H9 (cell line): Measurements from ENCODE around the gene ATP4A. TPM values are rescaled to one million over a fixed set of nuclear protein-coding genes. Genes with fewer than 3 reads are reported as not detected.

Source experiments
- DNase-seq: peaks from one replicate; pipeline ENCODE4 v3.0.0-alpha.2; 2017
- H2AFZ ChIP-seq: one replicate; pipeline ENCODE4 v1.6.1; 2013; ENCODE audit warnings: mild to moderate bottlenecking, low read length, control low read depth, moderate library complexity
- H2AK5ac ChIP-seq: 2 replicates; pipeline ENCODE4 v1.6.1; 2013; ENCODE audit warnings: low read length, control low read depth, mixed read lengths; ENCODE audit not compliant: insufficient read length
- H2BK120ac ChIP-seq: one replicate; pipeline ENCODE4 v1.6.1; 2013; ENCODE audit warnings: low read depth, mild to moderate bottlenecking, low read length, control low read depth, inconsistent platforms; ENCODE audit not compliant: poor library complexity, severe bottlenecking
- H2BK12ac ChIP-seq: 2 replicates; pipeline ENCODE4 v1.6.1; 2013; ENCODE audit warnings: low read length, control low read depth, mixed read lengths, low read depth; ENCODE audit not compliant: insufficient read length
- H2BK15ac ChIP-seq: 2 replicates; pipeline ENCODE4 v1.6.1; 2013; ENCODE audit warnings: low read depth, low read length, control low read depth
- H2BK20ac ChIP-seq: one replicate; pipeline ENCODE4 v1.6.1; 2013; ENCODE audit warnings: low read depth, mild to moderate bottlenecking, low read length, control low read depth, inconsistent platforms; ENCODE audit not compliant: poor library complexity, severe bottlenecking
- H2BK5ac ChIP-seq: 2 replicates; pipeline ENCODE4 v1.6.1; 2013; ENCODE audit warnings: low read length, control low read depth, mixed read lengths; ENCODE audit not compliant: insufficient read length
- H3K14ac ChIP-seq: 2 replicates; pipeline ENCODE4 v1.6.1; 2013; ENCODE audit warnings: low read length, control low read depth; ENCODE audit not compliant: insufficient read depth
- H3K18ac ChIP-seq: 2 replicates; pipeline ENCODE4 v1.6.1; 2013; ENCODE audit warnings: low read depth, mild to moderate bottlenecking, mixed read lengths, low read length, control low read depth; ENCODE audit not compliant: insufficient read length
- H3K23ac ChIP-seq: 2 replicates; pipeline ENCODE4 v1.6.1; 2013; ENCODE audit warnings: low read length, control low read depth, mixed read lengths, low read depth; ENCODE audit not compliant: insufficient read length
- H3K23me2 ChIP-seq: 2 replicates; pipeline ENCODE4 v1.6.1; 2013; ENCODE audit warnings: low read depth, mild to moderate bottlenecking, mixed read lengths, low read length, control low read depth; ENCODE audit not compliant: insufficient read length, poor library complexity, severe bottlenecking
- H3K27ac ChIP-seq: 2 replicates; pipeline ENCODE4 v1.5.1; 2013; ENCODE audit warnings: low read length, control low read depth, mixed read lengths, low read depth; ENCODE audit not compliant: insufficient read length
- H3K27me3 ChIP-seq: 2 replicates; pipeline ENCODE4 v1.6.1; 2013; ENCODE audit warnings: low read length, control low read depth, inconsistent platforms; ENCODE audit not compliant: insufficient read depth
- H3K4ac ChIP-seq: 2 replicates; pipeline ENCODE4 v1.6.1; 2013; ENCODE audit warnings: low read depth, mild to moderate bottlenecking, control low read depth, inconsistent platforms, low read length, moderate library complexity
- H3K4me1 ChIP-seq: 2 replicates; pipeline ENCODE4 v1.6.1; 2013; ENCODE audit warnings: low read length, control low read depth, inconsistent platforms; ENCODE audit not compliant: insufficient read depth
- H3K4me2 ChIP-seq: 2 replicates; pipeline ENCODE4 v1.6.1; 2013; ENCODE audit warnings: low read length, control low read depth, mixed read lengths; ENCODE audit not compliant: insufficient read length, insufficient read depth
- H3K56ac ChIP-seq: 2 replicates; pipeline ENCODE4 v1.6.1; 2013; ENCODE audit warnings: low read depth, mild to moderate bottlenecking, mixed read lengths, low read length, control low read depth; ENCODE audit not compliant: insufficient read length
- H3K79me1 ChIP-seq: 2 replicates; pipeline ENCODE4 v1.6.1; 2013; ENCODE audit warnings: low read depth, mild to moderate bottlenecking, moderate library complexity, low read length, control low read depth, inconsistent platforms; ENCODE audit not compliant: insufficient read depth, poor library complexity, severe bottlenecking
- H3K79me2 ChIP-seq: 2 replicates; pipeline ENCODE4 v1.6.1; 2013; ENCODE audit warnings: low read length, control low read depth, inconsistent platforms; ENCODE audit not compliant: insufficient read depth
- H3K9ac ChIP-seq: 2 replicates; pipeline ENCODE4 v1.6.1; 2013; ENCODE audit warnings: low read length, control low read depth, mixed read lengths; ENCODE audit not compliant: insufficient read length; ENCODE audit errors: extremely low read depth
- H3K9me3 ChIP-seq: one replicate; pipeline ENCODE4 v1.6.1; 2013; ENCODE audit warnings: low read depth, low read length, inconsistent platforms; ENCODE audit not compliant: control insufficient read depth
- H3T11ph ChIP-seq: one replicate; pipeline ENCODE4 v1.6.1; 2013; ENCODE audit warnings: mild to moderate bottlenecking, low read length, control low read depth, inconsistent platforms
- H4K20me1 ChIP-seq: one replicate; pipeline ENCODE4 v1.6.1; 2013; ENCODE audit not compliant: control insufficient read depth, insufficient read length, insufficient read depth
- H4K5ac ChIP-seq: 2 replicates; pipeline ENCODE4 v1.6.1; 2013; ENCODE audit warnings: low read depth, mild to moderate bottlenecking, mixed read lengths, low read length, control low read depth; ENCODE audit not compliant: insufficient read length
- H4K8ac ChIP-seq: replicated peaks from 2 replicates; pipeline ENCODE4 v1.6.1; 2013; ENCODE audit warnings: low read length, control low read depth, mixed read lengths, low read depth; ENCODE audit not compliant: insufficient read length
- H4K91ac ChIP-seq: 2 replicates; pipeline ENCODE4 v1.6.1; 2013; ENCODE audit warnings: low read depth, mild to moderate bottlenecking, moderate library complexity, mixed read lengths, low read length, control low read depth; ENCODE audit not compliant: insufficient read length
- H3K27ac Mint-ChIP-seq, 3 experiments: 2 replicates in 2 of 3; 3 replicates in 1 of 3; pipeline ENCODE4 v1.8.0; 2020 to 2021; ENCODE audit warnings: mixed read lengths in 3 of 3, mild to moderate bottlenecking in 1 of 3, moderate library complexity in 1 of 3
- H3K27me3 Mint-ChIP-seq: 2 replicates; pipeline ENCODE4 v1.8.0; 2021; ENCODE audit warnings: low read depth, mild to moderate bottlenecking, moderate library complexity, mixed read lengths
- H3K36me3 Mint-ChIP-seq, 3 experiments: 2 replicates in 2 of 3; 3 replicates in 1 of 3; pipeline ENCODE4 v1.8.0; 2020 to 2021; ENCODE audit warnings: low read depth in 3 of 3, mixed read lengths in 3 of 3; ENCODE audit not compliant: insufficient read depth in 1 of 3
- H3K4me1 Mint-ChIP-seq, 2 experiments: 2 replicates each; pipeline ENCODE4 v1.8.0; 2020; ENCODE audit warnings: mixed read lengths in 2 of 2
- H3K4me3 Mint-ChIP-seq, 2 experiments: 2 replicates in 1 of 2; 3 replicates in 1 of 2; pipeline ENCODE4 v1.8.0; 2020 to 2021; ENCODE audit warnings: mild to moderate bottlenecking in 2 of 2, mixed read lengths in 2 of 2, moderate library complexity in 1 of 2
- H3K9me3 Mint-ChIP-seq, 2 experiments: 2 replicates in 1 of 2; 3 replicates in 1 of 2; pipeline ENCODE4 v1.8.0; 2020; ENCODE audit warnings: mild to moderate bottlenecking in 2 of 2, mixed read lengths in 2 of 2, moderate library complexity in 1 of 2
- WGBS: extraction: QIAGEN DNeasy Blood & Tissue Kit; methylation state at CpG from one replicate; pipeline ENCODE4 v1.1.7; 2013; ENCODE audit warnings: missing lambda C conversion rate, low lambda C conversion rate, mixed read lengths; ENCODE audit not compliant: insufficient read length; ENCODE audit errors: extremely low coverage; 5-methylcytosine and 5-hydroxymethylcytosine counted together
- total RNA-seq: library from RNA; stranded (reverse); gene quantifications from 2 replicates; pipeline ENCODE4 v1.2.1, GENCODE V29; 2021
- TF ChIP-seq, protein P1 (sequence below): fragments of 200-600 bp; sonication (generic); conservative IDR thresholded peaks from 3 replicates; pipeline ENCODE4 v1.8.0; 2021; ENCODE audit warnings: antibody characterized with exemption, mild to moderate bottlenecking

Gene ATP4A
- total RNA-seq, 1 experiment from 2014 or later = 0.24 TPM

DNA sequence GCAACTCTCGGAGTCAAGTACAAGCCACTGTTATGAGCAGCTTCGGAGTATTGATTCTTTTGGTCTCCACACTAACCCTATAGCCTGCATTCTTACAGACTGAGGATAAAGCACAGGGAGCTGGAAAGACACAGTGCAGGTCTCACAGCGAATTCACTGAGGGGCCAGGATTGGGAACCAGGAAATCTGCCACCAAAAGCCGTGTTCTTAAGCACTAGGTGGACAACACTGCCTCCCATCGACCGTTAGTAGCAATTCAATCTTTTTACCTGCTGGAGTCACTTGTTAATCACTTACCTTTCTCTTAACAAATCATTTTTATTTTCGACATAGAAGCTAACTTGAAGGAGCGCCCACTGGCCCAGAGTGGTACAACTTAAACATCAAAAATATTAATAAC is 28.8 kb upstream of the ATP4A start:
- H3K4me3 Mint-ChIP-seq = no peak overlapping the region
- H2AFZ ChIP-seq = no peak overlapping the region

More for the DNA sequence above, 28.8 kb upstream of the ATP4A start:
- H3K4me2 ChIP-seq = no peak overlapping the region
- no peak overlapping the region for H3K23ac ChIP-seq
- no peaks in the 10 kb centered on the region for H3K23me2 ChIP-seq
- no peaks in the 10 kb centered on the region for H3K79me2 ChIP-seq
- no peak overlapping the region for H2BK15ac ChIP-seq
- H2BK20ac ChIP-seq = no peak overlapping the region
- H4K8ac ChIP-seq = no peak overlapping the region
- no peak overlapping the region for H3K9ac ChIP-seq
- H2AK5ac ChIP-seq = no peak overlapping the region
- H3K79me1 ChIP-seq = no peaks in the 10 kb centered on the region
- Mint-ChIP-seq H3K27ac (no peak overlapping the region), H3K27me3 (peaks cover 23% of the 10 kb centered on the region), H3K36me3 (no peaks in the 10 kb centered on the region), H3K9me3 (no peaks in the 10 kb centered on the region), H3K4me1 (peaks cover 0 to 2% of the 10 kb centered on the region in 2 experiments; a peak in 1 of 4 replicates)
- DNase-seq = peak; percentile 64
- TF ChIP-seq, protein P1, sequence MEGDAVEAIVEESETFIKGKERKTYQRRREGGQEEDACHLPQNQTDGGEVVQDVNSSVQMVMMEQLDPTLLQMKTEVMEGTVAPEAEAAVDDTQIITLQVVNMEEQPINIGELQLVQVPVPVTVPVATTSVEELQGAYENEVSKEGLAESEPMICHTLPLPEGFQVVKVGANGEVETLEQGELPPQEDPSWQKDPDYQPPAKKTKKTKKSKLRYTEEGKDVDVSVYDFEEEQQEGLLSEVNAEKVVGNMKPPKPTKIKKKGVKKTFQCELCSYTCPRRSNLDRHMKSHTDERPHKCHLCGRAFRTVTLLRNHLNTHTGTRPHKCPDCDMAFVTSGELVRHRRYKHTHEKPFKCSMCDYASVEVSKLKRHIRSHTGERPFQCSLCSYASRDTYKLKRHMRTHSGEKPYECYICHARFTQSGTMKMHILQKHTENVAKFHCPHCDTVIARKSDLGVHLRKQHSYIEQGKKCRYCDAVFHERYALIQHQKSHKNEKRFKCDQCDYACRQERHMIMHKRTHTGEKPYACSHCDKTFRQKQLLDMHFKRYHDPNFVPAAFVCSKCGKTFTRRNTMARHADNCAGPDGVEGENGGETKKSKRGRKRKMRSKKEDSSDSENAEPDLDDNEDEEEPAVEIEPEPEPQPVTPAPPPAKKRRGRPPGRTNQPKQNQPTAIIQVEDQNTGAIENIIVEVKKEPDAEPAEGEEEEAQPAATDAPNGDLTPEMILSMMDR = peak; percentile 81
- no peak overlapping the region for H3K4ac ChIP-seq
- H3K18ac ChIP-seq = no peak overlapping the region
- H4K5ac ChIP-seq = no peak overlapping the region
- no peak overlapping the region for H3K14ac ChIP-seq
- no peak overlapping the region for H2BK5ac ChIP-seq
- H2BK120ac ChIP-seq = no peak overlapping the region
- no CpG with 5 or more reads among the region's 8 CpGs for WGBS
- no peak overlapping the region for H3T11ph ChIP-seq
- H3K27me3 ChIP-seq = no peaks in the 10 kb centered on the region
- H2BK12ac ChIP-seq = no peak overlapping the region
- no peak overlapping the region for H3K27ac ChIP-seq
- no peak overlapping the region for H4K91ac ChIP-seq
- no peaks in the 10 kb centered on the region for H3K4me1 ChIP-seq
- no peaks in the 10 kb centered on the region for H4K20me1 ChIP-seq
- no peak overlapping the region for H3K56ac ChIP-seq
- no peaks in the 10 kb centered on the region for H3K9me3 ChIP-seq
